ENCODE measurements around the gene PHACTR2. TPM values are rescaled to one million over a fixed set of nuclear protein-coding genes. Genes with fewer than 3 reads are reported as not detected.

Gene PHACTR2
- total and polyA plus RNA-seq, 9 donors, result 9.8 to 76.2 (median 45.4) TPM

- Histone ChIP-seq H3K27me3 (no peaks in the 10 kb centered on the region), H3K36me3 (no peaks in the 10 kb centered on the region), H3K27ac (peak overlapping the region in 1 of 2 donors; percentile 8), H3K9me3 (no peaks in the 10 kb centered on the region), H3K4me3 (no peak overlapping the region), H3K4me1 (ENCODE audit: insufficient read depth) (peaks cover 18% of the 10 kb centered on the region)
- DNase-seq, result no peak
- TF ChIP-seq POLR2A (IDR thresholded peaks at IDR 0.05) (no peak), EP300 (IDR thresholded peaks at IDR 0.05) (no peak), CTCF (IDR thresholded peaks at IDR 0.05) (no peak)
- WGBS, 3 donors, result 13 to 15% (median 13%) methylated on average over 2 of the region's 2 CpGs
- intact Hi-C loops (cut with DNase I), result no loop called here
These were observed 19.5 kb downstream of the PHACTR2 start for GRCh38 chr6:143697076-143697800.

- DNase-seq, result no peak
- H3K4me1 ChIP-seq (ENCODE audit: insufficient read depth), result peaks cover 18% of the 10 kb centered on the region
- no peak overlapping the region for H3K4me3 ChIP-seq
- TF ChIP-seq POLR2A (IDR thresholded peaks at IDR 0.05) (no peak), EP300 (IDR thresholded peaks at IDR 0.05) (no peak), CTCF (IDR thresholded peaks at IDR 0.05) (no peak)
- H3K27me3 ChIP-seq, result no peaks in the 10 kb centered on the region
- no peaks in the 10 kb centered on the region for H3K36me3 ChIP-seq
- 83 to 90% (median 86%) methylated on average over 3 of the region's 3 CpGs for WGBS, 3 donors
- H3K27ac ChIP-seq, result no peak overlapping the region
- intact Hi-C loops (cut with DNase I), result no loop called here
- H3K9me3 ChIP-seq, result no peaks in the 10 kb centered on the region
These were observed 20.6 kb downstream of the PHACTR2 start for GRCh38 chr6:143698329-143698728.

- 86 to 93% (median 87%) methylated on average over 8 of the region's 8 CpGs for WGBS, 3 donors
- TF ChIP-seq EP300 (IDR thresholded peaks at IDR 0.05) (no peak), POLR2A (IDR thresholded peaks at IDR 0.05) (no peak), CTCF (IDR thresholded peaks at IDR 0.05) (no peak)
- Histone ChIP-seq H3K9me3 (no peaks in the 10 kb centered on the region), H3K27me3 (no peaks in the 10 kb centered on the region), H3K36me3 (no peaks in the 10 kb centered on the region), H3K4me3 (no peak overlapping the region), H3K27ac (no peak overlapping the region), H3K4me1 (ENCODE audit: insufficient read depth) (peaks cover 18% of the 10 kb centered on the region)
- no peak for DNase-seq
- intact Hi-C loops (cut with DNase I), result no loop called here
These were observed 21.1 kb downstream of the PHACTR2 start for GRCh38 chr6:143698759-143699429.

GRCh38 chr6:143699430-143699825 lies 21.7 kb downstream of the PHACTR2 start:
- Histone ChIP-seq H3K4me1 (ENCODE audit: insufficient read depth) (peaks cover 18% of the 10 kb centered on the region), H3K27ac (no peak overlapping the region), H3K36me3 (no peaks in the 10 kb centered on the region), H3K27me3 (no peaks in the 10 kb centered on the region), H3K4me3 (no peak overlapping the region), H3K9me3 (no peaks in the 10 kb centered on the region)
- intact Hi-C loops (cut with DNase I), result no loop called here
- no peak for DNase-seq
- WGBS, 3 donors, result 52 to 56% (median 52%) methylated on average over 3 of the region's 3 CpGs
- no peak for TF ChIP-seq CTCF (IDR thresholded peaks at IDR 0.05)

Measured in ovary (tissue), 9 donors.